NCI-H2227 (cell line): ENCODE measurements around the gene FHIT.

Experiments
- DNase-seq: peaks from one replicate; lab custom pipeline; 2025; ENCODE audit not compliant: unreplicated experiment; lab: John Stamatoyannopoulos, UW

Gene FHIT

GRCh38 chr3:59727902-59728586, 1523.2 kb downstream of the FHIT start:
- no peak for DNase-seq

GRCh38 chr3:59726279-59726678, 1525.0 kb downstream of the FHIT start:
- no peak for DNase-seq

- DNase-seq, result no peak
Measured at GRCh38 chr3:59717679-59718205, 1533.5 kb downstream of the FHIT start.

- no peak for DNase-seq
Measured at GRCh38 chr3:59714066-59714465, 1537.2 kb downstream of the FHIT start.

- DNase-seq, result no peak
Measured at GRCh38 chr3:59710554-59710953, 1540.7 kb downstream of the FHIT start.

- DNase-seq, result no peak
Measured at GRCh38 chr3:59709702-59710553, 1541.3 kb downstream of the FHIT start.

- DNase-seq, result no peak
Measured at GRCh38 chr3:59708202-59708601, 1543.0 kb downstream of the FHIT start.

GRCh38 chr3:59704292-59704691, 1547.0 kb downstream of the FHIT start:
- DNase-seq, result no peak

- DNase-seq, result no peak
Measured at GRCh38 chr3:59699648-59700320, 1551.5 kb downstream of the FHIT start.
